K562 (cell line): ENCODE results near the gene USP24. TPM values are rescaled to one million over a fixed set of nuclear protein-coding genes. Genes with fewer than 3 reads are reported as not detected.
A peak's percentile ranks its signal among the peaks of the same experiment; 100 is the strongest.

Source experiments
- ADNP ChIP-seq: fragments of 200-800 bp; sonication (Bioruptor generic); IDR thresholded peaks from 2 replicates; pipeline ENCODE4 v1.6.1; 2016; ENCODE audit warnings: missing genetic modification characterization, missing compliant biosample characterization
- BCL6 ChIP-seq: fragments of 250-450 bp; sonication (Bioruptor Pico); IDR thresholded peaks from 2 replicates; pipeline ENCODE4 v1.4.0; 2020
- CEBPZ ChIP-seq: fragments of 150-350 bp; IDR thresholded peaks from 2 replicates; pipeline ENCODE4 v1.6.1; 2014; ENCODE audit warnings: low read depth, mild to moderate bottlenecking, low read length, borderline replicate concordance
- CGGBP1 ChIP-seq: fragments of 250-450 bp; sonication (Bioruptor Pico); IDR thresholded peaks from 2 replicates; pipeline ENCODE4 v1.9.0; 2021; ENCODE audit warnings: mild to moderate bottlenecking
- COPS2 ChIP-seq: fragments of 450-650 bp; conservative IDR thresholded peaks from 2 replicates; pipeline ENCODE4 v1.6.1; 2016; ENCODE audit warnings: mild to moderate bottlenecking, moderate library complexity
- FUS ChIP-seq: fragments of 200-400 bp; formaldehyde crosslinking; optimal IDR thresholded peaks from 2 replicates; pipeline ENCODE3; 2017; ENCODE audit warnings: low read depth, low read length
- HCFC1 ChIP-seq: IDR thresholded peaks from 2 replicates; pipeline ENCODE4 v1.6.1; 2012; ENCODE audit warnings: low read depth, low read length, improper control_type of control experiment
- HNRNPL ChIP-seq: fragments of 200-400 bp; formaldehyde crosslinking; IDR thresholded peaks from 2 replicates; pipeline ENCODE4 v1.6.1; 2017; ENCODE audit warnings: low read depth, mild to moderate bottlenecking, low read length
- KAT2B ChIP-seq: IDR thresholded peaks from one replicate; pipeline ENCODE4 v1.6.1; 2012; ENCODE audit warnings: low read depth, mild to moderate bottlenecking, control low read depth, inconsistent platforms, low read length, moderate library complexity
- KLF16 ChIP-seq: IDR thresholded peaks from 2 replicates; pipeline ENCODE4 v1.6.1; 2016; ENCODE audit warnings: antibody characterized with exemption
- NFE2 ChIP-seq: IDR thresholded peaks from 2 replicates; pipeline ENCODE4 v1.6.1; 2014; ENCODE audit warnings: antibody characterized with exemption, low read depth
- NUFIP1 ChIP-seq: fragments of 450-650 bp; IDR thresholded peaks from 2 replicates; pipeline ENCODE4 v1.6.1; 2018; ENCODE audit not compliant: partially characterized antibody
- POLR2AphosphoS2 ChIP-seq: IDR thresholded peaks from 2 replicates; pipeline ENCODE4 v1.6.1; 2012; ENCODE audit warnings: low read length, improper control_type of control experiment
- RFX7 ChIP-seq: fragments of 250-450 bp; sonication (Bioruptor Pico); IDR thresholded peaks from 2 replicates; pipeline ENCODE4 v1.5.1; 2021; ENCODE audit warnings: mild to moderate bottlenecking
- SIRT6 ChIP-seq: IDR thresholded peaks from one replicate; pipeline ENCODE4 v1.6.1; 2012; ENCODE audit warnings: low read depth, mild to moderate bottlenecking, control low read depth, inconsistent platforms, low read length, moderate library complexity
- SLC30A9 ChIP-seq: fragments of 250-450 bp; sonication (Bioruptor Pico); IDR thresholded peaks from 2 replicates; pipeline ENCODE4 v1.8.0; 2022; ENCODE audit warnings: mild to moderate bottlenecking, moderate library complexity
- SMARCA5 ChIP-seq: fragments of 450-650 bp; IDR thresholded peaks from 2 replicates; pipeline ENCODE4 v1.6.1; 2016
- SNRNP70 ChIP-seq: fragments of 200-400 bp; formaldehyde crosslinking; optimal IDR thresholded peaks from 2 replicates; pipeline ENCODE3; 2017; ENCODE audit warnings: low read depth, low read length
- SREBF1 ChIP-seq: fragments of 150-350 bp; IDR thresholded peaks from 2 replicates; pipeline ENCODE4 v1.6.1; 2014; ENCODE audit warnings: antibody characterized with exemption, low read depth, low read length, borderline replicate concordance
- TCFL5 ChIP-seq: fragments of 250-450 bp; sonication (Bioruptor Pico); conservative IDR thresholded peaks from 2 replicates; pipeline ENCODE4 v1.6.1; 2021; ENCODE audit warnings: mild to moderate bottlenecking, moderate library complexity, matching md5 sums
- TEAD1 ChIP-seq, 2 experiments: fragments of 450-650 bp in 1 of 2; sonication (generic) in 1 of 2; formaldehyde crosslinking; IDR thresholded peaks; 2 replicates each; pipeline versions ENCODE4 v1.4.0 to v1.8.0; 2020 to 2022; ENCODE audit warnings: mild to moderate bottlenecking in 2 of 2, missing genetic modification reagents in 1 of 2
- TFAM ChIP-seq: fragments of 250-450 bp; sonication (Bioruptor Pico); conservative IDR thresholded peaks from 2 replicates; pipeline ENCODE4 v1.5.0; 2021; ENCODE audit warnings: mild to moderate bottlenecking, moderate library complexity
- XRCC4 ChIP-seq: IDR thresholded peaks from one replicate; pipeline ENCODE4 v1.6.1; 2011; ENCODE audit not compliant: insufficient read depth, insufficient read length; ENCODE audit errors: extremely low read depth
- ZNF263 ChIP-seq: sonication (generic); formaldehyde crosslinking; IDR thresholded peaks from 2 replicates; pipeline ENCODE4 v1.8.0; 2022; ENCODE audit warnings: mild to moderate bottlenecking, missing genetic modification reagents, borderline replicate concordance
- ZNF449 ChIP-seq: fragments of 250-450 bp; sonication (Bioruptor Pico); IDR thresholded peaks from 2 replicates; pipeline ENCODE4 v1.8.0; 2022; ENCODE audit warnings: moderate library complexity, mild to moderate bottlenecking, inconsistent platforms
- polyA plus RNA-seq, 8 experiments: library from polyadenylated mRNA; depleted of rRNA in 4 of 8; stranded (reverse) in 5 of 8; unstranded in 3 of 8; fragments of >200 nt; fragmentation: Nextera tagmentation in 2 of 8; fragmentation: Illumina TruSeq in 1 of 8; extraction: Ambion mirVana in 2 of 8; extraction: Trizol in 1 of 8; gene quantifications; 2 replicates each; pipeline versions ENCODE4 v1.2.1 to v1.2.3, GENCODE V29; 2011 to 2014; ENCODE audit warnings: inconsistent platforms in 1 of 8, missing spikeins in 1 of 8
- total RNA-seq, 7 experiments: library from RNA; depleted of rRNA in 6 of 7; stranded (reverse); fragments of >200 nt in 6 of 7; fragmentation: Illumina TruSeq in 2 of 7; extraction: Trizol in 2 of 7; gene quantifications; 2 replicates each; pipeline versions ENCODE4 v1.2.1 to v1.2.3, GENCODE V29; 2011 to 2021; ENCODE audit warnings: low replicate concordance in 1 of 7

The USP24 gene
- total and polyA plus RNA-seq, 9 of the 15 experiments (the other 6 are each of a cell fraction or from before 2014, with no cell fraction given) = 7.7 to 62.6 (median 36.8) TPM

- no peak for TF ChIP-seq ZNF449 (CRISPR knock-in tag)
- TF ChIP-seq SLC30A9 (CRISPR knock-in tag) = no peak
- no peak for TF ChIP-seq SREBF1
- no peak for TF ChIP-seq HNRNPL
- no peak for TF ChIP-seq XRCC4
- no peak for TF ChIP-seq POLR2AphosphoS2
- no peak for TF ChIP-seq FUS
- no peak for TF ChIP-seq COPS2
- TF ChIP-seq SNRNP70 = no peak
- TF ChIP-seq KLF16 = no peak
- TF ChIP-seq TFAM = no peak
- no peak for TF ChIP-seq KAT2B
- no peak for TF ChIP-seq CGGBP1 (CRISPR knock-in tag)
- no peak for TF ChIP-seq RFX7 (CRISPR knock-in tag)
- no peak for TF ChIP-seq CEBPZ
- no peak for TF ChIP-seq SMARCA5
- no peak for TF ChIP-seq HCFC1
- TF ChIP-seq TCFL5 (CRISPR knock-in tag) = no peak
- peak; percentile 98 for TF ChIP-seq ZNF263 (CRISPR knock-in tag)
- TF ChIP-seq ADNP (tag) = no peak
- TF ChIP-seq NFE2 = no peak
- TF ChIP-seq BCL6 = no peak
- no peak for TF ChIP-seq TEAD1 (CRISPR knock-in tag; IDR thresholded peaks at IDR 0.05)
- no peak for TF ChIP-seq SIRT6
- TF ChIP-seq NUFIP1 = no peak
Measured at GRCh38 chr1:55040083-55040932, 174.9 kb downstream of the USP24 start (continued).
